GM19468 (cell line): ENCODE measurements around the gene SPECC1L.

Experiments used
- ATAC-seq: cut with Tn5 transposase; IDR thresholded peaks from one replicate; pipeline ENCODE4 v1.9.1; 2021; ENCODE audit warnings: mild to moderate bottlenecking, moderate library complexity, moderate number of reproducible peaks; ENCODE audit not compliant: unreplicated experiment; ENCODE audit errors: extremely low read depth

Gene SPECC1L

DNA sequence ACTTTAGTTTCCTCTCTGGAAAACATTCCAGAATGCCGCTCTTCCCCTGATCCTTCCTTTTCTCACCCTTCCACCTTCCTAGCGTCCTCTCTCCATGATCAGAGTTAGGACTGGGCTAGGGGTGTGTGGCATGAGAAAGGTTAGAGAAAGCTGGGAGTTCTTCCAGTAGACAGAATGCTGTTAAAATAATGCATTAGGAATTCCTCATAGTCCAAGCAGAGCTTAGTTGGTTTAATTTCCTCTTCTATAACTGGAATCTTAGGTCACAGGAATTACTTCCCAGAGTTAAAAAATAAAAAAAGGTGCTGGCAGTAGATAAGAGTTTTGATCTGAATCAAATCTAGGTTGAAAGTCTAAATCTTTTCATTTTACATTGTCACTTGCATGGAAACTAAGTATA, 119.5 kb downstream of the SPECC1L start:
- no peak for ATAC-seq

DNA sequence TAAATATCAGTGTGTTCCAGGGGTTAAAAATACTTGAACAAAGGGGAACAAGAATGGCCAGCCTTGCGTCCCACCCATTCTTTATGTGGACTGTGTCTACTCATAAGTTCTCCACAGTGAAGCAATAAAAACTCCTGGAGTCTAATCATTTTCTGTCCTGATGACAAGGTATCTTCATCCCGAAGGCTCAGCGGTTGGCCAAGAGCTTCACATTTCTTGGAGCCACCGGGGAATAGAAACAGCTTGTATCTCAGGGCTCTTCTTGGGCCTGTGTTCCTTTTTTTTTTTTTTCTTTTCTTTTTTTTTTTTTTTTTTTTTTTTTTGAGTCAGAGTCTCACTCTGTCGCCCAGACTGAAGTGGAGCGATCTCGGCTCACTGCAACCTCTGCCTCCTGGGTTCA, 119.9 kb downstream of the SPECC1L start:
- no peak for ATAC-seq

DNA sequence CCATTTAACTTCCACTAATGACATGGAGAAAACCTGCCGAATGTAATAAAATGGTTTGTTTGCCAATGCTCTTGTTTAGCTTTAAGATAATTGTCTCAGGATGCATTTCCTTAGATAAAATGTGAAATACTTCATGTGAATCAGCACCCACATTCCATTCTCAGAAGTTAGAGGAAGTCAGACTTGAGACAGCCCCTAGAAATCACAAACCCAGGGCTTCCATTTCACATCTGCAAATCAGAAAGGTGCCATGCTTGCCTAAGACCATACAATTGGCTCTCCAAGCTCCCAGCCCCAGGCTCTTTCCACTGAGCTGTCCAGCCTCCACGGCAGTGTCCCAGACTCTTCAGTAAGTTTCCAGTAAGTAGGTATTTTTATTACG, 121.2 kb downstream of the SPECC1L start:
- ATAC-seq: no peak

DNA sequence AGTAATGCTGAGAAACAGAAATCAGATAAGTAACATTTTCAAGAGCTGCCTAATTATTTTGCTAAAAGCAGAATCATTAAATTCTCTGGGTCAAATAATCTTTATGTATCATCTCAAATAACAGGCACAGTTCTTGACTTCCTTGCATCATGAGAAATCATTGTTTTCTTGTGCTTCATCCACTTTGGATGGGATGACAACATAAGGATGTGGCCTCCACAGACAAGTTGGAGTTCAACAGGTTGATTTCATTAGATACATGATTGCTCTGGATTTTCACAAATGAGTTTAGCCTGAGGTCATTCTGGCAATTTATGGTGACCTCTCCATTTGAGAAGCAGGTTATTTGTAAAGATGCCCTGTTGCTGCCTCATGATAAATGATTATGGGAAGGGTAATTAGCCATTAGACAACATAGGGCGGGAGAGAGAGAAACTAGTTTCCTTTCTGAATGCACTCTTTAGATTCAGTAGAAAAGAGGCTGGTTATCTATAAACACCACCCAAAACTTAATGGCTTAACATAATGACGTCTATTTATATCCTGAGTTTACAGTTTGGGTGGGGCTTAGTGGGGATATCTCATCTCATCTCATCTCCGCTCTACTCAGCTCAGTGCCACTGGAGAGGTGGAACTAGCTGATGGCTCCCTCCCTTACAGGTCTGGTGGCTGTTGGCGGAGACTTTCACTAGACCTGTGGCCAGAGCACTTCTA, 121.7 kb downstream of the SPECC1L start:
- no peak for ATAC-seq

DNA sequence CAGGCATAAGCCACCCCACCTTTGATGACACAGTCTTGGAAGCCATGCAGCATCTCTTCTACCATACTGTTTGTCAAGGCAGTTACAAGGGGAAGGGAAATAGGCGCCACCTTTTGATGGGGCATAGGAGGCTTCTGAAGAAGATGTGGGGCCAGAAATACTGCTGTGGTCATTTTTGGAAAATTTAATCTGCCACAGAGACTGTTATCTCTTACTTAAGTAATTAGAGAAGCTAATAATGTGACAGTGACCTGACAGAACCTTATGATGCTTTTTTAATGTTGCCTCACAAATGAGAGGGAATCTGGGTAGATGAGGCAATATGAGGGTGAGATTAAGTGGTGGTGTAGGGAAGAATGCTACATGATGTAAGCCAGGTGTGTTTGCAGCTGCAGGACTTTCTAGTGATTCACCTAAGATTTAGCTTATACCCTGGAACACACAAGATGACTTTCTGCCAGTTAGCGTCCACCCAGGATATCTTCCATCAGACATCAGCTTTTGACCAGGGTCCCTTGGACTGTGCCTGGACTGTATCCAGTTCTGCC, 122.5 kb downstream of the SPECC1L start:
- ATAC-seq: no peak

DNA sequence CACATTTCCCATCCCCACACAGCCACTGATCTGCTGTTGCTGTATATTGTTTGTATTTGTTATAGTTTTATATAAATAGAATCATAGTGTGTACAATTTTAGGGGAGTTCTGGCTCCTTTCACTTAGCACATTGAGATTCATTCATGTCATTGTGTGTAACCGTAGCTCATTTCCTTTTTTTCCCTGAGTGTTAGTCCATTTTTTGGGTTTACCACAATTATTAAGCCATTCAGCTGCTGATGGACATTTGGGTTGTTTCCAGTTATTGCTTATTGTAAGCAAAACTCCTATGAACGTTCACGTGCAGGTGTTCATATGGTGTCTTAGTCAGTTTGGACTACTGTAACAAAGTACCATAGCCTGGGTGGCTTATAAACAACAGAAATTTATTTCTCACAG, 123.2 kb downstream of the SPECC1L start:
- ATAC-seq: no peak

DNA sequence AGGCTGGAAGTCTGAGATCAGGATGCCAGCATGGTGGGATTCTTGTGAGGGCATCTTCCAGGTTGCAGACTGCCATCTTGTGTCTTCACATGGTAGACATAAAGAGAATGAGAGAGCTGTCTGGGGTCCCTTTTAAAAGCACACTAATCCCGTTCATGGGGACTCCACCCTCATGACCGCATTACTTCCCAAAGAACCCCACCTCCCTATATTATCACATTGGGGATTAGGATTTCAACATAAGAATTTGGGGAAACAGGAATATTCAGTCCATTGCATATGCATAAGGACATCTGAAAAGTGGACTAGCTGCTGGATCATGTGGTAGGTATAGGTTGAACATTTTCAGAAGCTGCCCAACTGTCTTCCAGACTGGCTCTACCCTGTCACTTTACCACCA, 123.6 kb downstream of the SPECC1L start:
- ATAC-seq: no peak

DNA sequence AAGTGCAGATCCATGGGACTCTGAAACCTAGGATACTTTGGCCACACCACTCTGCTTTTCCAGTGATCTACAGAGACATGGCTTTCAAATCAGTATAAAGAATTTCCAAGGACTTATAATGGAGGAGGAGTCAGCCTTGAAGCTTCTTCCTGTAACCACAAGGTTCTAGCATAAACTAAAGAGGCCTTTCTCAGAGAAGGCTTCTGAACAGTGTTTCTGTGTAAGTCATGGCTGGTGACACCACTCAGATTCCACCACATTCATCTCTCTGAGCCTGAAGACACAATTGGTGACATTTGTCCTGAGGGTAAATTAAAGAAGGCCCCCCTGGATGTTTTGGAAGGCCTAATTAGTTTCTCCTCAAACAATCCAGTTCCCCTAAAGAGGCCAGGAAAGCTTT, 127.8 kb downstream of the SPECC1L start:
- ATAC-seq: no peak

DNA sequence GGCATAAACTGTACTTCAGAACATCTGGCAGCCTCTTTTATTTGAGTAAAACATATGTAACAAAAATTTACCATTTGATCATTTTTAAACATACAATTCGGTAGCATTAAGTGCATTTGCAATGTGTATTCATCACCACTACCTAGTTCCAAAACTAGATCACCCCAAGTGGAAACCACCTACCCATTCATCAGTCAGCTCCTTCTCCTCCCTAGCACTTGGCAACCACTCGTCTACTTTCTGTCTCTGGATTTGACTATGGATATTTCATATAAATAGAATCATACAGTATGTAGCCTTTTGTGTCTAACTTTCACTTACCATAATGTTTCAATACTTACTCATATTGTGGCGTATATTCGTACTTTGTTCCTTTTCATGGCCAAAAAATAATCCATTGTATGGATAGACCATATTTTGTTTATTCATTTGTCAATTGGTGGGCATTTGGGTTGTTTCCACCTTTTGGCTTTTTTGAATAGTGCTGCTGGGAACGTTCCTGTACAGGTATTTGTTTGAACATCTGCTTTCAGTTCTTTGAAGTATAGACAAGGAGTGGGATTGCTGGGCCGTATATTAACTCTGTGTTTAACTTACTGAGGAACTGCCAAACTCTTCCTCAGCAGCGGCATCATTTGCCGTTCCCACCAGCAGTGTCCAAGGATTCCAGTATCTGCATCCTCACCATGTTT, 129.5 kb downstream of the SPECC1L start:
- no peak for ATAC-seq

DNA sequence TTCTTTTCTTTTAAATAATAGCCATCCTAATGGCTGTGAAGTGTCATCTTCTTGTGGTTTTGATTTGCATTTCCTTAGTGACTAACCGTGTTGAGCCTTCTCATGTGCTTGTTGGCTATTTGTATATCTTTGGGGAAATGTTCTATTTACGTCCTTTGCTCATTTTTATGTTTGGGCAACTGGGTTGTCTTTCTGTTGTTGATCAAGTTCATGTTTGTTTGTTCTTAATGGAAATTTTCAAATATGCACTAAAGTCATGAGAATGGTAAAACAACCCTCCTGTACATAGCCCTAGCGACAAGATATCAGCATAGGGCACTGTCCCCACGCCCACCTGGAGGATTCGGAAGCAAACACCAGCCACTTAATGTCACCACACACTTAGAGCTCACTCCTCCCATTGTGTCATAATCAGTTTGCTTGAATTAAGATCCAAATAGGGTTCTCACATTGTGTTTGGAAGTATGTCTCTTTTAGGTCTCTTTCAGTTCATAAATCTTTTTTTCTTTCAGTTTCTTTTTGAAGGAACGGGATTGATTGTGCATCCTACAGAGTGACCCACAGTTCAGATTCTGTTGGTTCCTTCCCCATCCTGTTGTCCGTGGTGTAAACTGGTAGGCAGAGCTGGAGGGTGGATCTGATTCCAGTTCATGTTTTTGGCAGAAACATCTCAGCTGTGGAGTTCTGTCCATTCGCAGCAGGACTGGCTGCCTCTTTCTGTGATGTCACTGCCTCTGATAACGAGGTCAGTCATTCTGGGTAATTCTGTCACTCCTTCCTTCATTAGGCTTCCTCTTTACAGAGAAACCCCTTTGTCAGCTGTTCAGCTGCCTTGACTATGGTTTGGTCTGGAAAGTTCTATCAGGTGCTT, 130.3 kb downstream of the SPECC1L start:
- no peak for ATAC-seq

DNA sequence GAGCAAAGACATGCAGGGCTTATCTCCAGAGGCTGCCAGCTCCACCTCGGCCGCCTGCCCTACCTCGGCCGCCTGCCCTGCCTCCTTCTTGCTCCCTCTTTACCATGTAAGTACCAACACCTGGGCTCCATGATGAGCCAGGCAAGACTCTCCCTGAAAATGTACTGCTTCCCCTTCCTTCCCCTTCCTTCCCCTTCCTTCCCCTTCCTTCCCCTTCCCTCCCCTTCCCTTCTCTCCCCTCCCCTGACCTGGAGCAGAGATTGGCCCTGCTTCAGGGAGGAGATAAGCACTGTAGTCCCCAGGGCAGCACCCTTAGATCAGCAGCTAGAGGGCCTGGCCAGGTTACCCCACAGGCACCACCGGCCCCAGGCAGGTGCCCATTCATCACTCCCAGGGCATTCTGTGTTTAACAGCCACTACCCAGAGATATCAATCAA, 131.3 kb downstream of the SPECC1L start:
- ATAC-seq: no peak

DNA sequence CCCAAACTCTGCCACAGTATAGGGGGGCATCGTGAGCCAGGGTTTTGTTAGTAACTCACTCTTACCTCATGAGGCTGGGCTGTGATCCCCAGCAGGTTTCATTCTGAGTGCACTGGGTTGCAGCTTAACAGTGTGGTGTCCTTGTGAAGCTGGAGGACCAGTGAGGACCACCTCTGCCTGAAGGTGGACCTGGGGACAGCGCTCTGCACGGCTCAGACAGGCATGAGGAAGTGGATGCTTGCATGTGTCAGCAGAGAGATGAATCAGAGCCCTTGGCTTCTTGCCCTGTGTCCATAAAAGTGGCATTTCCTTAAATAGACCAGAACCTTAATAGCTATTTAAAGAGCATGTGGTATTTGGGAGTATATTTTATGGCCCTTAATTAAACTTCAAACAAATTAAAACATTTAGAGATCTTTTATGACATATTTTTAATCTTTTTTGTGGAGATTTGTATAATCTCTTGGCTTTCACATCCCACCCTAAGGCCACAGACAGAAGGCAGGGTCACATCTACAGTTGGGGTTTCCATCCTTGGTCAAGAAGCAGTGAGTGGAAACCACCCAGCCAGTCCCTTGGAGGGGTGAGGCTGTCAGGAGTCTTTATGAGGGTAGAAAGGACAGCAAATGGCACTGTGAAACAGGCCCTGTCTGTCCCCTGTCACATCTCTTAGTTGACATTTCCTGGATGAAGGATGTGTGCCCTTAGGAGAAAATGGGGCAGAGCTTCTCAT, 132.0 kb downstream of the SPECC1L start:
- ATAC-seq: no peak

DNA sequence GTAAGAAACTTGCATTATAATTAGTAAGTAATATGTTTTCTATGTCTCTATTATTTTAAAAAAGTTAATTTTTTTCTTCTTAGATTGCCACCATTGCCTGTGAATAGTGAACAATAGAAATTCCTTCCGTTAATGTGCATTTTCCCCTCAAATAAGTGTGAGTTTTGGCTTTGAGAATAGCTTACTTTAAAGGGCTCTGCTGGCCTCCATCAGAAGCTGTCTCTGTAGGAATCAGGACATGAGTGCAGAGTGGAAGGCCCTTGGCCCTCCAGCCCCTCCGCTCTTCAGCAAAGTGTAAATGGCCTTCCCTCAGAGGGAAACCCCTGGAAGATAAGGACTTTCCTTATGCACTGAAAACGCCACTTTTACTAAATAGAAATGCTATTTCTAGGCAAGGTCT, 132.7 kb downstream of the SPECC1L start:
- ATAC-seq: no peak

DNA sequence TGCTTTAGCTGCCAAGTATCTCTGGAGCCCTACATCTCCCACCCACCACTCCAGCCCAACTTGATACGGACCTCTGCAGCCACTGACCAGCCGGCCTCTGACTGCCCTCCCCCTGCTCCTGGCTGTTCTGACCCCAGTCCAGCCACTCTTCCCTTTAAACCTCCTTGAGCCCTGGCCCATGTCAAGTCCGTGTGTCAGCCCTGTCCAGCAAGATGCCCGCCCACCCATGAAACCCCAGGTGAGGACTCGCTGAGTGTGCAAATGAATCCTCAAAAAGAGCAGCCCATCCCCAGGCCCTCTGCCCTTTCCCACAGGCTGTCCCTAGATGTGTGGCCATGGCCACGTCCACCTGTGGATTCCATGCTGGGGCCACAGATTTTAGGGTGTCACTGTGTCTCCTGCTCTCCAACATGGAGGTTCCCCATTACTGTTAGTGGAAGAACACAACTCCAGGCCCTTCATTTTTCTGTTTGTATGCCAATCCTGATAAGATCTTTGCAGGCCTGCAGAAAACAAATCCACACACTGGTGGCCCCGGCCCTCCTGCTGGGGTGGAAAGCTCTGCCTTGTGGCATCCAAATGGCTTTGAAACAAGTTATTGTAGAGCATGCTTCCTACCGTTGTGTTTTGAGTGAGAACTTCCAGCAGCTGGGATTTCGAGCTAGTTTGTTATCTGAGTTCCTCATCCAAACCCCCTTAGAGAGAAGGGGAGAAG, 134.1 kb downstream of the SPECC1L start:
- no peak for ATAC-seq

DNA sequence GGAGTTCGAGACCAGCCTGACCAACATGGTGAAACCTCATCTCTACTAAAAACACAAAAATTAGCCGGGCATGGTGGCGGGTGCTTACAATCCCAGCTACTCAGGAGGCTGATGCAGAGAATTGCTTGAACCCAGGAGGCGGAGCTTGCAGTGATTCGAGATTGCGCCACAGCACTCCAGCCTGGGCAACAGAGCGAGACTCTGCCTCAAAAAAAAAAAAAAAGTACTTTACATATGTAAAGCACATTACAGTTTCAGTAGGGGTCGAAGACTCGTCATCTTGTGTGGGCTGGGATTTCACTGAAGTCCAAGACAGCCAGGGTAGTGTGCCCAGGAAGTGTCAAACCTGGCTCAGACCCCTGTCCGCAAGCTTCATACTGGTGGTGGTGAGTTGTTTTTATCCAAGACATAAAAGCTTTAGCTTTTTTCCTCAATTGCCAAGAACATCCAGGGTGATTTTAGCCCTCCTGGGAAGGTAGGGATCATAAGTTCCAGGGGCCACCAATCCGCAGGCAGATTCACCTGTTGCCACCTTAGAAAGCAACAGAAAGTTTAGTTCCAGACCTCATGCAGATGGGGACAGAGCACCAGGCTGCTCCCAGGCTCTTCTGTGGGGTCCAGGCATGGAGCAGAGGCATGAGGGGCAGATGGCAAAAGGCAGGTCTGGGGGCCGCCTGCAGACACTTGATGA, 135.1 kb downstream of the SPECC1L start:
- ATAC-seq: no peak

DNA sequence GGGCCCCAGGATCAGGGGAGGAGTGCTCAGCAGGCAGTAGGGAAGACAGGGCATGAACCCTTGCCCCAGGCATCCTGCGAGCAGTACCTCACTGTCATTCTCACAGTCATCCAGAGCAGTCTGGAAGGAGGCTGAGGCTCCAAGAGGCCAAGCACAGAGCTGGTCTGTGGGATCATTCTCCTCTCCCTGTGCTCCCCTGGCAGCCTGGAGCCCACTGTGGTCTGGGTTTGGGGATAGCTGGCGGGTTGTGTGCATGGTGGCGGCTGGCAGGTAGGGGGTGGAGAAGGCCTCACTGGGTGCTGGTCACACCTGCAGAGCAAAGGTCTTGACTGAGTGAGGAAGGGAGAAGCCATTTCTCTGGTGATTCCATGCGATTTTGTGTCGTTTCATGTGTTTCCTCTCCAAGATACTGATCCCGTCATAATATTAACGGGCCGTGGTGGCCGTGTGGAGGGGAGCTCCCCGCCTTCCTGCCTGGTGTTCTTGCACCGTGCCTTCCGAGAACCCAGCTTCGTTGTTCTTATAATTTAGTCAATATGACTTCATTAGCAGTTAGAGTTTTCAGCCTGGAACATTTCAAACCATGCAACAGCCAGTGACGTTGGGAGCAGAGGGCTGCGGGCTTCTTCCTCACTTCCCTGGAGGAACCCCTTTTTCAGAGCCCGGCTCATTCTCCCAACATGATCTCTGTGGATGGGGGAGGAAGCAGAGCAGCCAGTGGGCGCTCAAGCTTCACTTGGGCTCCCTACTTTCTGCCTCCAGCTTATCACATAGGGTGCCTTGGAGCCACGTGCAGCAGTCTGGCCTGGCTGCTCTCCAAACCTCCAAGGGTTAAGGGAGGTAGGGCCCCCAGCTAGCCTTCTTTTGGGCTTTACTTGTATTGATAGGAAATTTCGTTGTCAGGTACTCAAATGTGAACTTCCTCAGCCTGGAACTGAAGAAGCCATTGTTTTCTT, 136.0 kb downstream of the SPECC1L start:
- ATAC-seq: no peak

DNA sequence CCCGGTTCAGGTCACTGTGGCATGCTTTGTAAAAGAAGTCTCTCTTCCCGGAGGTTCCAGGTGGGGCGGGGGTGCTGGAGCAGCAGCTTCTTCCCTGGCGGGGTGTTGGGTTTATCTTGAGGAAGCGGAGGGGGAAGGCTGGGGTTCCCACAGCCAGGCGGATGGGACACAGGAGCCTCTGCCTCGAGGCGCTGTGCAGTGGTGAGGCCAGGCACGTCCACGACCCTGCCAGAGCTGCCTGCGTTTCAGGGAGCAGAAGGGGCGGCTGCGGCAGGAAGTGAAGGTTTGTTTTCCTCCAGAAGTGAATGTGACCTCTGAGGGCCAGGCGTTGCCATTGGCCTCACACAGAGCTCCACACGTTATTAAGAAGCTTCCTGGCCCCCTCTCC, 136.6 kb downstream of the SPECC1L start:
- no peak for ATAC-seq

DNA sequence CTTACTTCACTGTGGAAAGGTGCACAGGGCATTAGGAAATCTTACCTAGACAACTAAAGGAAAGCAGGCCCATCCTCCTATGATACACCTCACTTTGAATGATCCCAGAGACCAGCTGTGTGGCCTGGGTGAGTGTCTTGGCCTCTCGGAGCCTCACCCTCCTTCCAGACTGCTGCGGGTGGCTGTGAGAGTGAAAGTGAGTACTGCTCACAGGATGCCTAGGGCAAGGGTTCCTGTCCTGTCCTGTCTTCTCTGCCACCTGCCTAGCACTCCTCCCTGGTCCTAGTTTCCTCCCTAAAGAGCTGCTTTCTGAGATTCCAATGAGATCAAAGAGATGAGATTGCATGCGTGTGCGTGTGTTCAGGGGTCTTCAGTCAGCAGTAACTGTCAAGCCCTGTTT, 137.3 kb downstream of the SPECC1L start:
- no peak for ATAC-seq
